ENCODE measurements around the gene PCGF5.

GRCh38 chr10:91229683-91230082 is 9.2 kb downstream of the PCGF5 start:
- TF ChIP-seq, protein P1, sequence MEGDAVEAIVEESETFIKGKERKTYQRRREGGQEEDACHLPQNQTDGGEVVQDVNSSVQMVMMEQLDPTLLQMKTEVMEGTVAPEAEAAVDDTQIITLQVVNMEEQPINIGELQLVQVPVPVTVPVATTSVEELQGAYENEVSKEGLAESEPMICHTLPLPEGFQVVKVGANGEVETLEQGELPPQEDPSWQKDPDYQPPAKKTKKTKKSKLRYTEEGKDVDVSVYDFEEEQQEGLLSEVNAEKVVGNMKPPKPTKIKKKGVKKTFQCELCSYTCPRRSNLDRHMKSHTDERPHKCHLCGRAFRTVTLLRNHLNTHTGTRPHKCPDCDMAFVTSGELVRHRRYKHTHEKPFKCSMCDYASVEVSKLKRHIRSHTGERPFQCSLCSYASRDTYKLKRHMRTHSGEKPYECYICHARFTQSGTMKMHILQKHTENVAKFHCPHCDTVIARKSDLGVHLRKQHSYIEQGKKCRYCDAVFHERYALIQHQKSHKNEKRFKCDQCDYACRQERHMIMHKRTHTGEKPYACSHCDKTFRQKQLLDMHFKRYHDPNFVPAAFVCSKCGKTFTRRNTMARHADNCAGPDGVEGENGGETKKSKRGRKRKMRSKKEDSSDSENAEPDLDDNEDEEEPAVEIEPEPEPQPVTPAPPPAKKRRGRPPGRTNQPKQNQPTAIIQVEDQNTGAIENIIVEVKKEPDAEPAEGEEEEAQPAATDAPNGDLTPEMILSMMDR (IDR thresholded peaks at IDR 0.05) = no peak
- TF ChIP-seq POLR2A (IDR thresholded peaks at IDR 0.05) = no peak

Measured in heart left ventricle (tissue), 13 donors.